Glutamatergic neuron (in vitro differentiated cells): Measurements from ENCODE around the gene ANKRD6. TPM values are rescaled to one million over a fixed set of nuclear protein-coding genes. Genes with fewer than 3 reads are reported as not detected.

ENCODE experiments used
- DNase-seq: peaks from one replicate; pipeline ENCODE4 v3.0.0; 2022
- H3K27ac Mint-ChIP-seq: one replicate; pipeline ENCODE4 v1.8.0; 2020; ENCODE audit warnings: mild to moderate bottlenecking, mixed read lengths, inconsistent platforms; ENCODE audit not compliant: unreplicated experiment
- H3K27me3 Mint-ChIP-seq: one replicate; pipeline ENCODE4 v1.8.0; 2020; ENCODE audit warnings: mild to moderate bottlenecking, moderate library complexity, mixed read lengths, inconsistent platforms; ENCODE audit not compliant: unreplicated experiment
- H3K36me3 Mint-ChIP-seq: one replicate; pipeline ENCODE4 v1.8.0; 2020; ENCODE audit warnings: mild to moderate bottlenecking, mixed read lengths, inconsistent platforms; ENCODE audit not compliant: unreplicated experiment
- H3K4me1 Mint-ChIP-seq: one replicate; pipeline ENCODE4 v1.8.0; 2020; ENCODE audit warnings: mild to moderate bottlenecking, low read depth, mixed read lengths, inconsistent platforms; ENCODE audit not compliant: unreplicated experiment
- H3K4me3 Mint-ChIP-seq: one replicate; pipeline ENCODE4 v1.8.0; 2020; ENCODE audit warnings: mild to moderate bottlenecking, mixed read lengths, inconsistent platforms; ENCODE audit not compliant: unreplicated experiment
- H3K9me3 Mint-ChIP-seq: one replicate; pipeline ENCODE4 v1.8.0; 2020; ENCODE audit warnings: mild to moderate bottlenecking, moderate library complexity, mixed read lengths, inconsistent platforms; ENCODE audit not compliant: unreplicated experiment
- total RNA-seq: library from RNA; stranded (reverse); fragmentation: NEBNext Ultra II Directional; extraction: Animal tissue kit (Norgen Biotek cat#: 25700); gene quantifications from one replicate; pipeline ENCODE4 v1.2.1, GENCODE V29; 2021; ENCODE audit not compliant: unreplicated experiment
- TF ChIP-seq, protein P1 (sequence below): fragments of 200-600 bp; sonication (generic); IDR thresholded peaks from one replicate; pipeline ENCODE4 v1.5.0; 2021; ENCODE audit not compliant: partially characterized antibody, unreplicated experiment

The ANKRD6 gene
- total RNA-seq, 1 donor from 2014 or later, result 31.9 TPM

DNA sequence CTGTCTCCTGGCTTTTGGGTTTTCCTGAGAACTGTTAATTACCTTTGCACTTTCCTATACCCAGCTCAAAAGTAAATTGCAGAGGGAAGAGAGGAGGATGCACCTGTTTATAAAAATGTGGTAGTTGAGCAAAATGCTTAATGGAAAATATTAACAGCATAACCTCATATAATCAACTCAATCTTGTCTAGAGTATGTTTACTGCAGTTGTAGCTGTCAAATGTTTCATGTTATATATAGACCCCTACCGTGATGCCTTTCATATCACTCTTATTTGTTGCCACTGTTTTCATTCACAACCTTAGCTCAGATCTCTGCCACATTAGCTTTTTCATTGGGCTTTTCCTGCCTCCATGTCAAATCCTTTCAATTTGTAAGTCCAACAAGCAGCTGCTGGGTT, 36.0 kb downstream of the ANKRD6 start:
- Mint-ChIP-seq H3K9me3 (no peaks in the 10 kb centered on the region), H3K36me3 (no peaks in the 10 kb centered on the region), H3K27me3 (no peaks in the 10 kb centered on the region), H3K4me1 (peaks cover 3% of the 10 kb centered on the region), H3K27ac (no peak overlapping the region), H3K4me3 (no peak overlapping the region)
- DNase-seq, result no peak
- TF ChIP-seq, protein P1, sequence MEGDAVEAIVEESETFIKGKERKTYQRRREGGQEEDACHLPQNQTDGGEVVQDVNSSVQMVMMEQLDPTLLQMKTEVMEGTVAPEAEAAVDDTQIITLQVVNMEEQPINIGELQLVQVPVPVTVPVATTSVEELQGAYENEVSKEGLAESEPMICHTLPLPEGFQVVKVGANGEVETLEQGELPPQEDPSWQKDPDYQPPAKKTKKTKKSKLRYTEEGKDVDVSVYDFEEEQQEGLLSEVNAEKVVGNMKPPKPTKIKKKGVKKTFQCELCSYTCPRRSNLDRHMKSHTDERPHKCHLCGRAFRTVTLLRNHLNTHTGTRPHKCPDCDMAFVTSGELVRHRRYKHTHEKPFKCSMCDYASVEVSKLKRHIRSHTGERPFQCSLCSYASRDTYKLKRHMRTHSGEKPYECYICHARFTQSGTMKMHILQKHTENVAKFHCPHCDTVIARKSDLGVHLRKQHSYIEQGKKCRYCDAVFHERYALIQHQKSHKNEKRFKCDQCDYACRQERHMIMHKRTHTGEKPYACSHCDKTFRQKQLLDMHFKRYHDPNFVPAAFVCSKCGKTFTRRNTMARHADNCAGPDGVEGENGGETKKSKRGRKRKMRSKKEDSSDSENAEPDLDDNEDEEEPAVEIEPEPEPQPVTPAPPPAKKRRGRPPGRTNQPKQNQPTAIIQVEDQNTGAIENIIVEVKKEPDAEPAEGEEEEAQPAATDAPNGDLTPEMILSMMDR, result no peak

DNA sequence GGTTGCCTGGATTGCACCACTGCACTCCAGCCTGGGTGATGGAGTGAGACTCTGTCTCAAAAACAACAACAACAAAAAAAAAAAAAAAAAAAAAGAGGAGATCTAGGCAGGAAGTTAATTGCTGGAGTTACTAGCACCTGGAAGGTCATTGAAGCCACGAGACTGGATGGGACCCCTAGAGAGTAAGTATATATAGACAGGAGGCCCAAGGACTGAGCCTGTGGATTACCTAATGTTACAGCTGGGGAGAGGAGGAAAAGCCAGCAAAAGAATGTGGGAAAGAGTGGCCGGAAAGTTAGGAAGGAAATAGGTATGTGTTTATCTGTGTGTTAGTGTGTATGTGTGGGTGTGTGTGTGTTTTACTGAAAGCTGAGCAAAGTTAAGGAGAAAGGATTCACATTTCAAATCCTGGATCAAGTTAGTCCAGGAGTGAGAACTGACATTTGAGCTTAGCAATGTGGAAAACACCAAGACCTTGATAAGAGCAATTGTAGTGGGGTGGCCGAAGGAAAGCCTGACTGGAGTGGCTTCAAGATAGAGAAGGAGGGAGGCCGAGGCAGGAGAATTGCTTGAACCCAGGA, 38.4 kb downstream of the ANKRD6 start:
- H3K9me3 Mint-ChIP-seq, result no peaks in the 10 kb centered on the region
- H3K27ac Mint-ChIP-seq, result no peak overlapping the region
- peaks cover 3% of the 10 kb centered on the region for H3K4me1 Mint-ChIP-seq
- no peak overlapping the region for H3K4me3 Mint-ChIP-seq
- TF ChIP-seq, protein P1, result no peak
- no peaks in the 10 kb centered on the region for H3K27me3 Mint-ChIP-seq
- no peaks in the 10 kb centered on the region for H3K36me3 Mint-ChIP-seq
- DNase-seq, result no peak

DNA sequence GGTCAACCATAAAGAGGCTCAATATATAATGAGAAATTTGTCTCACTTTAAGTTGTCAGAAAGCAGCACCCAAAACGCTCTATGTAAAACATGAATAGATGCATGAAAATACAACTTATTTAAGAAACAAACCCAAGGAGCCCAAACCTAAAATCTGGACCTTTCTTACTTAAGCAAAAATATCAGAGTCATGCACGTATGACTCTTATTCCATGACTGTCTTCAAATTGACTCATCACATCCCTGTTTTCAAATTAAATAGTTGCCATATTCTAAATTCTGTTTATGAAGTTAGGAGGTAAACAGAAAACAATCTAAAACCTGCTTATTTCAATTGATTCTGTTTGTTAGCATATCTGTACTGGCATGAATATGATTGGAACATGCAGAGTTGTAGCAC, 42.1 kb downstream of the ANKRD6 start:
- no peak for DNase-seq
- H3K36me3 Mint-ChIP-seq, result no peaks in the 10 kb centered on the region
- no peaks in the 10 kb centered on the region for H3K9me3 Mint-ChIP-seq
- no peaks in the 10 kb centered on the region for H3K4me1 Mint-ChIP-seq
- no peaks in the 10 kb centered on the region for H3K27me3 Mint-ChIP-seq
- TF ChIP-seq, protein P1, result no peak
- no peak overlapping the region for H3K27ac Mint-ChIP-seq
- H3K4me3 Mint-ChIP-seq, result no peak overlapping the region

DNA sequence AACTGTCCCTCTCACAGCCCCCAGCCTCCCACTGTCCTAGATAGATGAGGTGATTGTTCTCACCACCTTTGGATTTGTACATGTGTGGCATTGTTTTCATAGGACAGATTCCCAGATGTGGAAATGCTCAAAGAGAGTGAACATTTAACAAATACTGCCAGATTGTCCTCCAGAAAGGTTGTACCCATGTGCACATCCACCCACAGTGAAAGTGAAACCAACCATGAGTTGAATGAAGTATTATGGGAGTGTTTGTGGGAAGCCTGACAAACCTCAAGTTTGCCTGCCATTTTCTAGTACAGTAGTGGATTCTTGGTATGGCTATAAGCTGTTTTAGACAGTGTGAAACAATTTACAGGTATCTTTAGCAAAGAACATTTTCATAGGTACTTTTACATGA, 42.7 kb downstream of the ANKRD6 start:
- no peaks in the 10 kb centered on the region for H3K27me3 Mint-ChIP-seq
- no peak overlapping the region for H3K27ac Mint-ChIP-seq
- TF ChIP-seq, protein P1, result no peak
- no peaks in the 10 kb centered on the region for H3K36me3 Mint-ChIP-seq
- DNase-seq, result no peak
- no peak overlapping the region for H3K4me3 Mint-ChIP-seq
- H3K9me3 Mint-ChIP-seq, result no peaks in the 10 kb centered on the region
- no peaks in the 10 kb centered on the region for H3K4me1 Mint-ChIP-seq

DNA sequence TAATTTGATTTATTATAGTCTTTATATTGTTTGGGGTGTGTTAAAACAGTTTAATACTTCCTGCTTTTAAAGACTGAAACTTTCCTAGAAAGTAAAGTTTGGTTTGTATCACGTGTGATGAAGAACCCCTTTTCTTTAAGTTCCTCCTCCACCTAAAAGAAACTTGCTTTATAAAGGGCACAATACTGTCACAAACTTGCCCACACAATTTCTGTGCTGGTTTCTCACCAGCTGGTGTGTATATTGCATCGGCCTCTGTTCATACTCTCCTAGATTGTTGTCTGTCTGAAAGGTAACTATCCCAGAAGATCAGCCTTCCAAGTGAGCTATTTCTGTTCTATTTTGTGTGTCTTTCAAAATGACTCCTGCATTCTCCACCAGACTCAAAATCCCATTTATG, 46.9 kb downstream of the ANKRD6 start:
- Mint-ChIP-seq H3K27ac (no peak overlapping the region), H3K9me3 (no peaks in the 10 kb centered on the region), H3K27me3 (no peaks in the 10 kb centered on the region), H3K4me1 (peaks cover 18% of the 10 kb centered on the region), H3K4me3 (no peak overlapping the region), H3K36me3 (no peaks in the 10 kb centered on the region)
- TF ChIP-seq, protein P1, result no peak
- no peak for DNase-seq
